ENCODE results near the gene VTA1.

Gene VTA1

GRCh38 chr6:142189057-142189456 is 42.0 kb downstream of the VTA1 start:
- TF ChIP-seq CTCF (IDR thresholded peaks at IDR 0.05; ENCODE audit: low read depth, low read length), result no peak
- TF ChIP-seq MYC (IDR thresholded peaks at IDR 0.05; ENCODE audit: low read depth, low read length), result no peak
- TF ChIP-seq MAX (IDR thresholded peaks at IDR 0.05; ENCODE audit: low read depth, low read length), result no peak
- no peak for TF ChIP-seq POLR2A (IDR thresholded peaks at IDR 0.05; ENCODE audit: extremely low read depth, insufficient read length)
- no peak for DNase-seq (ENCODE audit: low read depth)

GRCh38 chr6:142192343-142192742 is 45.3 kb downstream of the VTA1 start:
- DNase-seq (ENCODE audit: low read depth), result no peak
- H3K4me3 ChIP-seq (ENCODE audit: low read depth, low read length), result no peak overlapping the region
- no peak for TF ChIP-seq MAX (IDR thresholded peaks at IDR 0.05; ENCODE audit: low read depth, low read length)
- no peak for TF ChIP-seq POLR2A (IDR thresholded peaks at IDR 0.05; ENCODE audit: extremely low read depth, insufficient read length)
- no peak for TF ChIP-seq CTCF (IDR thresholded peaks at IDR 0.05; ENCODE audit: low read depth, low read length)
- no peak for TF ChIP-seq MYC (IDR thresholded peaks at IDR 0.05; ENCODE audit: low read depth, low read length)

More at GRCh38 chr6:142189057-142189456, 42.0 kb downstream of the VTA1 start:
- H3K4me3 ChIP-seq (ENCODE audit: low read depth, low read length), result no peak overlapping the region

- no peak overlapping the region for H3K4me3 ChIP-seq (ENCODE audit: low read depth, low read length)
- TF ChIP-seq MYC (IDR thresholded peaks at IDR 0.05; ENCODE audit: low read depth, low read length) (no peak), MAX (IDR thresholded peaks at IDR 0.05; ENCODE audit: low read depth, low read length) (no peak), CTCF (IDR thresholded peaks at IDR 0.05; ENCODE audit: low read depth, low read length) (no peak), POLR2A (IDR thresholded peaks at IDR 0.05; ENCODE audit: extremely low read depth, insufficient read length) (no peak)
- DNase-seq (ENCODE audit: low read depth), result no peak
These were observed 46.6 kb downstream of the VTA1 start for GRCh38 chr6:142193621-142194020.

- TF ChIP-seq MAX (IDR thresholded peaks at IDR 0.05; ENCODE audit: low read depth, low read length), result no peak
- no peak overlapping the region for H3K4me3 ChIP-seq (ENCODE audit: low read depth, low read length)
- no peak for DNase-seq (ENCODE audit: low read depth)
These were observed 48.9 kb downstream of the VTA1 start for GRCh38 chr6:142195862-142196541.

- H3K4me3 ChIP-seq (ENCODE audit: low read depth, low read length), result no peak overlapping the region
- TF ChIP-seq MYC (IDR thresholded peaks at IDR 0.05; ENCODE audit: low read depth, low read length) (no peak), MAX (IDR thresholded peaks at IDR 0.05; ENCODE audit: low read depth, low read length) (no peak), CTCF (IDR thresholded peaks at IDR 0.05; ENCODE audit: low read depth, low read length) (no peak), POLR2A (IDR thresholded peaks at IDR 0.05; ENCODE audit: extremely low read depth, insufficient read length) (no peak)
- no peak for DNase-seq (ENCODE audit: low read depth)
These were observed 54.0 kb downstream of the VTA1 start for GRCh38 chr6:142200846-142201628.

GRCh38 chr6:142207265-142207877 is 60.3 kb downstream of the VTA1 start:
- TF ChIP-seq MYC (IDR thresholded peaks at IDR 0.05; ENCODE audit: low read depth, low read length), result no peak
- TF ChIP-seq POLR2A (IDR thresholded peaks at IDR 0.05; ENCODE audit: extremely low read depth, insufficient read length), result no peak
- no peak for TF ChIP-seq MAX (IDR thresholded peaks at IDR 0.05; ENCODE audit: low read depth, low read length)
- TF ChIP-seq CTCF (IDR thresholded peaks at IDR 0.05; ENCODE audit: low read depth, low read length), result peak; percentile 77
- peak; percentile 56 for DNase-seq (ENCODE audit: low read depth)
- H3K4me3 ChIP-seq (ENCODE audit: low read depth, low read length), result no peak overlapping the region

All from NB4 (cell line).